ENCODE data around the gene ANKRD34C. TPM values are rescaled to one million over a fixed set of nuclear protein-coding genes. Genes with fewer than 3 reads are reported as not detected.

ANKRD34C gene
- total RNA-seq (2014; rRNA removed; shearing (Covaris generic)), result 0.03 and 0.29 TPM in 2 replicates
- 0.02 and 0.09 TPM in 2 replicates for polyA plus RNA-seq (2015; cell fraction: cytosol; rRNA removed)
- polyA plus RNA-seq (2015; cell fraction: nucleus; rRNA removed), result 0.02 and 0.16 TPM in 2 replicates

DNA sequence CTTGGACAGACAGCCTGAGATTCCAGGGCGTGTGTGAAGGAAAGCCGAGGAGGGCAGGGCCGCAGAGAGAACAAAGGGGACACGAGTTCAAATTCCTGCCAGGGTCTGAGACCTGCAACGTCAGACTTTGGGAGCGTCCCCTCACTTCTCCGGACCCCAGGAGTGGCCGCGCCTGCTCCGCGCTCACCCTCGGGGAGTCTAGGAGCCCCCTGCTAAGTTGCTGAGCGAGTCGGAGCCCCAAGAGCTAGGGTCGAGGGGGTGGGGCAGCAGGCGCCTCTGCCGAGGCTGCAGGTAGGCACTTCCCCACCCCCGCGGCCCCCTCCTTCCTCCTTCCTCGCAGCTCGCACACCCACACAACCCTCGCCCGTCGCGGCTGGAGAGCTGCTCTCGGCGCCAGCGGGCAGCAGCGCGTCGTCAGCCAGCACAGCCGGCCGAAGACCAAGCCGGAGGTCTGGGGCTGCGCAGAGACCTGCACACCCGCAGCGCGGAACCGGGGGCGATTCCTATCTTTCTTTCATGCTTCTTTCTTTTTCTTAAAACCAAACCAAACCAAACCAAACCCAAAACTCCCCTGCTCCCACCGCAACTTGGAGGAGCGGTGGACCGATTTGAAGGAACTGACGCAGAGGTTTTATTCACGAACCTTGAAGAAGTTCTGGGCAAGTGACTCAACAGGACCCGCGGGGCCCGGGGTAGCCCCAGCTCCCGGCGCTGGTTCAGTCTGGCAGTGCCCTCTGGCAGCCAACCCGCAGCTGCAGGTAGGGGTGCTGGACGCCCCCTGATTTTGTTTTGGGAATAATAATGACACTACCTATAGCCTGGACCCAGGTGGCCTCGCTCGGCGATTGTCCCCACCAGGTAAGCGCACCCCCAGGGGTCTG, at the start of gene ANKRD34C:
Gene ANKRD34C, plus strand, starts transcription at position 352 of the 881 bp plus-strand sequence. CDS start 10,563 bp downstream, outside the sequence.
- no peak for DNase-seq (ENCODE audit: low read depth)

DNA sequence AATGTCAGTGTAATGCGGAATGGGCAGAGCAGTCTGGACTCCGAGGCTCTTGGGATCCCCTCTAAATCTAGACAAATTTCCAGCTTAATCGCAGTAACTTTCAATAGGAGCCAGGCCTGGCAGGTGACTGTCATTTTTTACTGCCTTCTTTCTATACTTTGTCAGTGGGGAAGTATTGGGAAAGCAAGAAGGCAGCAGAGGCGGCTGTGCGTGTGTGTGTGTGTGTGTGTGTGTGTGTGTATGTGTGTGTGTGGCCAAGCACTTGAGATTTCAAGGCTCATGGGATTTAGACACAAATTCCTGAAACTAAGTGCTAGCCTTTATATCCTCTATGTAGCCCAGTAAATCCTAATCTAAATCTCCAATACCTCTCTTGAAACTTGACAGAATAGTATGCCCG, 49.3 kb upstream of the ANKRD34C start:
- no peak for DNase-seq (ENCODE audit: low read depth)

DNA sequence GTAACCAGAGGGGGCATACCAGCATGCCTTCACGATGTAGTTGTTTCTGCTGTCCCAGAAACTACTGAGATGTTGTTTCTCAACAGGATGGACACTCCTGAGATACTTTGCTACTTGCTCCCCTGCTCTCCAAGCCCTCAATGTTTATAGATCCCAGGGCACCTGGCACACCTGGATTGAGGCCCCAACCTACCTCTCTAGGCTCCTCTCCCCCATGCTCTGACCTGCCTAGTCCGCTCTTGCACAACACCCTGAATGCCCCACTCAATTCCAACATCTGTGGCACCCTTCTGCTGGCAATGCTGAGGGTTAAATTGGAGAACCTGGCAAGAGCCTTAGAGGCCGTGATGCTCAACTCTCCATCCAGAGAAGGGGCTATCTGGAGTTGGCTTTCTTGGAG, 42.5 kb upstream of the ANKRD34C start:
- DNase-seq (ENCODE audit: low read depth), result no peak

DNA sequence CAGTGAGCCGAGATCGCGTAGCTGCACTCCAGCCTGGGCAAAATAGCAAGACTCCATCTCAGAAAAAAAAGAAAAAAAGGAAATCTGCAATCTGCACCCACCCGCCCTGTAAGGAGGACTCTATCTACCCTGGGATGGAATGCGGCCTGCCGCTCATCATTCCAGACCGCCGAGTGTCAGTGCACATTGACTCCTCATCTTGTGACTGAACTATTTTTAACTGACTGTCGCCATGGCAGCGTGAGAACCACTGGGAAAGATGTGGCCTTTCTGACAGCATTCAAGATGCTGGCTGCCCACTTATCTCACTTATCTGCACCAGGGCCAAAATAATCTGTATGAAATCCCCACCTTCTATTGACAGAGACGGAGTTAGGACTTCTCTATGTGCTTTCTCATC, 38.8 kb upstream of the ANKRD34C start:
- peak; percentile 16 for DNase-seq (ENCODE audit: low read depth)

DNA sequence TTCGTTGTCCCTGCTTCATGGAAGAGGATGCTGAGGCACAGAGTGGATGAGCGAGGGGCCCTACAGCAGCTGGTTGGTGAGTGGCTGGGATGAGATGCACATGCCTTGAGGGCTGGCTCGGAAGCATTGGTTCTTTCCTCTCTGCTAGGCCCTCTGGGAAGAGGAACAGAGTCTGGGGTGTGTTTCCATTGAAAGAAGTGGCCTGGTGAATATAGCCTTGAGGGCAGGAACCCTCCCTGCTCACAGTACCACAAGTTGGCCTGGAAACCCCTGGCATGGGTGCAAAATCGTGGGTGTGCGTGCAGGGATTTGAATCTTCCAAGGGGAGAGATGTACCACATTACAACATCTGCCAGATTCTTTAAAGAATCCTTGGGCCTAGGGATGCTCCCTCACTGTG, 37.6 kb upstream of the ANKRD34C start:
- no peak for DNase-seq (ENCODE audit: low read depth)

DNA sequence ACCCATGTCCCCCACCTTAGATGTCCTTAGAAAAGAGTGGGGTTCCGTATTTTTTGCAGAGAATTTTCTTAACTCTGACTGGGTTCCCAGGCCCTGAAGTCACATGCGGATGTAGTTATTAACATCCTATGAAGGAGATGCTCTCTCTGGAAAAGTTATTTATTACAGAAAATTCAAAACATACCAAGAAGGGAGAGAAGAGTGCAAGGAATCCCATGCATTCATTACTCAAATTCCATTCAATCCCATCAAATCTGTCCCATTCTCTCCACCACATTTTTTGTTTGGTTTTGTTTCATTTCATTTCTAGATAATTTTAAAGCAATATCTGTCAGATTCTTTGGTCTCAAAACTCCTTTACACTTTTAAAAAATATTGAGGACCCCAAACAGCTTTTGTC, 34.3 kb upstream of the ANKRD34C start:
- no peak for DNase-seq (ENCODE audit: low read depth)

DNA sequence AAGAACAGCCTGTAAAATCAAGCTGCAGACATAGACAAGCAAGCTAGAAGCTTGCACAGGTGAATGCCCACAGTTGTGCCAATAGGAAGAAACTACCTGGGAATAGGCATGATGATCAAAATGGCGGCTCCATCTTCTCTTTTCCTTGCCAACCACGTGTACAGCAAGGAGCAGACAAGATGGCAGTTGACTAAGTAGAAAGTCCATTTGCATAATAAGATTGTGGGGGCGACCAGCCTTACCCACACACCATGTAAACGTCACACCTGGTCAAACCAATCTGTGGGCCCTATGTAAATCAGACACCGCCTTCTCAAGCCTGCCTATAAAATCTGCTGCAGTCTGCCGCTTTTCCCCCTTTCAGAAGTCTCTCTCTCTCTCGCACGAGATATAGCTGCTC, 25.1 kb upstream of the ANKRD34C start:
- DNase-seq (ENCODE audit: low read depth), result peak; percentile 97

DNA sequence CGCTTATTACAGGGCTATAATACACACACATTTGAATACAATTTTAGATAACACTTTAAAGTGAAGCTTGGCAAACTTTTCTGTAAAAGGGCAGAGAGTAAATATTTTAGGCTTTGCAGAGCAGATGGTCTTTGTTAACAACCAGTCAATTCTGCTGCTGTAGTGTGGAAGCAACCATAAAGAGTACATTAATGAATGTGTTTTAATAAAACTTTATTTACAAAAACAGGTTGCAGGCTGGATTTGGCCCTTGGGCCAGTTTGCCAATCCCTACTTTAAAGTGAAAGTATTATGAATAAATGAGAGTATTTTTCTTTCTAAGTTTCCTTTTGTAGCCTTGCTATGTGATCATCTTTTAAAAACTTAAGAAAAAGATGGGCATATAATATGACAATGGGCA, 20.7 kb upstream of the ANKRD34C start:
- DNase-seq (ENCODE audit: low read depth), result no peak

DNA sequence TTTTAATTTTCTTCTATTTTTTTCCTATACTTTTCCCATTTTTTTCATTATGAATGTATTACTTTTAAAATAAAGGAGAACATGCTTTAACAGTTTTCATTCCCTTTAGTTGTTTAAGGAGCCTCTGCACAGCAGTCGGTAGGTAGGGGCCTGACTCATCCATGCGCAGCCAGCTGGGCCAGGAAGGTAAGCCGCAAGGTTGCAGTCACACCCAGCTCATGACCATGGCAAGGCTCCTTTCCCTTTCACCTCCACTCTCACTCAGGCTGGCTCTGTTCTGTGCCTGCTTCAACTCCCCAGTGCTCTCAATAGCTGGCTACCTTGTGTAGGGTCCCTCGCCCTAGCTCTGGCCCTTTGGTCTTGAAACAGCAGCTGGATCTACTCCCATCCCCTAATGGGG, 17.4 kb upstream of the ANKRD34C start:
- DNase-seq (ENCODE audit: low read depth), result no peak

DNA sequence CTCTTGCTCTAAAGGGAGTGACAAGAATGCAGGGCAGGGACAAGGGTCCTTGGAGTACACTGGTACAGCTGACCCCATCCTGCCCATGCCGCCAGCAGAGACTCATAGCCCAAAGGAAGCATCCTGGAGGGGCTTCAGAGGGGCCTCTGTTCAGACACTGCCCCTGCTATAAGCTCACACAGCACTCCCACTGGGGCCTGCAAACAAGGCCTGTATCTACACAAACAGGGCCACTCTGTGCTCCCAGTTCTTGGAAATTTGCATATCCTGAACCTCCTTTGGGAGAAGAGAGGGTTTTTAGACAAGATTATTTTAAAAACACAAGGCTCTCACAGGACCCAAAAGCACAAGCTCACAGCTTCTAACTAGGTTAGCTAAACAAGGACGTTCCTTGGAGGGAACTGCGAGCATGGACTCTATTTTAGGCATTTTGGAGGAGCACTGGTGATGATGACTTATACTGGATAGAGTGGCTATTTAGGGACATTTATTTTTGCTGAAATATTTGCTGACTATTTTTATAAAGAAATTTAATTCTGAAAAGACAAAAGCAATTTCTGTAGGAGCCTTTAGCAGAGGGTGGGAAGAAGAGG, 16.4 kb upstream of the ANKRD34C start:
- DNase-seq (ENCODE audit: low read depth), result no peak

DNA sequence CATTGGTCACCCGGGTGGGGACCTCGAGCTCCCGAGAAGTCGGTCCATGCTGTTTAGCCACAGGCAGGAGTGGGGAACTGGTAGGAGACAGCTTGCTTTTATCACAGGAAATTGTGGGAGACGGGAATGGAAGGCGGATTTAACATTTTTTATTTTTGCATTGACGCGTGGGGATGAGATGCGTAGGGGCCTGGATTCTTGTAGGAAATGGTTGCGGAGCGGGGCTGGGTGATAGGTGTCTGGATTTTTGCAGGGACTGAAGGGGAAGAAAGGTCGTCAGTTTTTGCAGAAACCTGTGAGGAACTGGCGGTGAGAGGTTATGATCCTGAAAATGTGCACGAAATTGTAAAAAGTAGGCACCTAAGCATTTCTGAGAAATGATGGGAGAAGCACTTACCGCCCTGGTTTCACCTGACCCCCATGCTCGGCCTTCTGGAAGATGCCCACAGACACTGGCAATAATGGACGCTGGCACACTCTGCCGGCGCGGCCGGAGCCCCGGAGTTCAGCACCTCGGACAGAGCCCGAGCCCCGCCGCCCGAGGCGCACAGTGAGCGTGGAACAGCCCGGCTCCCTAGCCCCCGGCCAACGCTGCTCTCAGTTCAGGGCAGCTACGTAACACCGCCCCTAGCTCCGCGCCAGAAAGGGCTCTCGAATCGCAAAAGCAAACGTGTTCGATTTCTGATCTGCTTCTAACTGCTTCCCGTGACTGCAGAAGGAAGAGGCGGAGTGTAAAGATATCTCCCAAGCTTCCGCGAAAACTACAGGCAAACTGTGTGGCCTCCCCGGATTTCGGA, 928 bp downstream of the ANKRD34C start:
- peak; percentile 37 for DNase-seq (ENCODE audit: low read depth)

DNA sequence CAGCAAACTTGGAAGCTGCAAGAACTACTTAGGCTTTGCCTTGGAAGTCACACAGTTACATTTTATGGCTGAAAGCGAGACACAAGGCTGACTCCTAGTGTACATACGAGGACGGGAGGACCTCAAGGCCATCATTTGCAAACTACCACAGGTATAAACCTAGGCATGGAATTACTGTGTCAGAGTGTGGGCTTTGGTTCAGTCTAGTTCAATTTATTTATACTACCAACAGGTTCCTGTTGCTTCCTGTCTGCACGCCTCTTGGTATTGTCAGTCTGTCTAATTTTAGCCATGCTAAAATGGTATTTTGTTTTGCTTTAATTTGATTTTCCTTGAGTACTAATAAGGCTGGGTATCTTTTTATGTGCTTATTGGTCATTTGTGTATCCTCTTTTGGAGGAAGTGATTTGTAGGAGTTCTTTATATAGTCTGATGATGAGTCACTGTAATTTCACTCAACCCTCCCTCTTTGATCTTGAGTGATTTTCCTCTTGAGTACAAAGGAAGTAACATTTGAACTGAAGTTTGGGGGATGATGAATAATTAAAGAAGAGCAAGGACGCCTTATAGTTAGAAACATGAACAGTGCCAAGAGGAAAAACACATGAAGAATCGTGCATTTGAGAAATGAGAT, 8.2 kb downstream of the ANKRD34C start:
- DNase-seq (ENCODE audit: low read depth), result peak; percentile 59

DNA sequence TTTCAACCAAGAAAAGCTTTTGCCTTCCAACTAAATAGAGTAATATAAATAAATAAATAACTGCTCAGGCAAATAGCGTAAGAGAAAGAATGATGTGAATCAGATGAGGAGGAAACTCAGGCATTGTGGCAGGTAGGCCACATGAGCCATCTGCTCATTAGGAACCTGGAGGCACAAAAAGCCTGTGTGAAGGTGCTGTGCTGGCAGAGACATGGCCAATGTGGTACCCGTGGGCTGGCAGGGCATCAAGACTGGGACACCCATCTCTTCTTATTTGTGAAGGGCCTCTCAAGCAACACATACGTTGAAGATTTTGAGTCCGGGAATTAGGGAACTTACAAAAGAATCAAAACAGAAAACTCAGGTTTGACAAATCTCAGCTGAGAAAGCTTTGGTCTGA, 9.5 kb downstream of the ANKRD34C start:
- DNase-seq (ENCODE audit: low read depth), result no peak

DNA sequence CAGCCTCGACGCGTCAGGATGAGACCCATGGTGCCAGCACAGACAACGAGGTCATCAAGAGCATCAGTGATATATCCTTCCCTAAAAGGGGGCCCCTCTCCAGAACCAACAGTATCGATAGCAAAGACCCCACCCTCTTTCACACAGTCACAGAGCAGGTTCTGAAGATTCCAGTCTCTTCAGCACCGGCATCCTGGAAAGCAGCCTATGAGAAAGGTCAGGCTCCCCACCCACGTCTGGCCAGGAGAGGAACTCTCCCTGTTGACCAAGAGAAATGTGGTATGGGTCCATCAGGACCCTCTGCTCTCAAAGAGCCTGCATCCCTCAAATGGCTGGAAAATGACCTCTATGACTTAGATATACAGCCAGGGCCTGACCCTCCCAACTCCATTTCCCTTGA, 11.6 kb downstream of the ANKRD34C start:
- DNase-seq (ENCODE audit: low read depth), result no peak

DNA sequence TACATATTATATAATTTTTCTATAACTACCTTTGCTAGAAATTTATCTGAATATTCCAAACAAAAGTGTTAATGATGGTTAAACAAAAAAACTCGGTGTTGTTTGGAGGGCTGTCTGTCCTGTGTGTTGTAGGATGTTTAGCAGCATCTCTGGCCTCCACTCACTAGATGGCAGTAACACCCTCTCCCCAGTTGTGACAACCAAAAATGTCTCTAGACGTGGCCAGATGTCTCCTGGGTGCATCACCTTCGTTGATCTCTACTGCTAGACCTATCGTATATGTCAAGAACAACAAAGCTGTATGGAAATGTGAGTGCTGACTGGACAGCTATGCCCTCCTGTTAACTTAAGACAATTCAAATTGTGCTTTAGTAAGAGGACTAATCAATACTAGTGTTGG, 14.1 kb downstream of the ANKRD34C start:
- DNase-seq (ENCODE audit: low read depth), result peak; percentile 30

DNA sequence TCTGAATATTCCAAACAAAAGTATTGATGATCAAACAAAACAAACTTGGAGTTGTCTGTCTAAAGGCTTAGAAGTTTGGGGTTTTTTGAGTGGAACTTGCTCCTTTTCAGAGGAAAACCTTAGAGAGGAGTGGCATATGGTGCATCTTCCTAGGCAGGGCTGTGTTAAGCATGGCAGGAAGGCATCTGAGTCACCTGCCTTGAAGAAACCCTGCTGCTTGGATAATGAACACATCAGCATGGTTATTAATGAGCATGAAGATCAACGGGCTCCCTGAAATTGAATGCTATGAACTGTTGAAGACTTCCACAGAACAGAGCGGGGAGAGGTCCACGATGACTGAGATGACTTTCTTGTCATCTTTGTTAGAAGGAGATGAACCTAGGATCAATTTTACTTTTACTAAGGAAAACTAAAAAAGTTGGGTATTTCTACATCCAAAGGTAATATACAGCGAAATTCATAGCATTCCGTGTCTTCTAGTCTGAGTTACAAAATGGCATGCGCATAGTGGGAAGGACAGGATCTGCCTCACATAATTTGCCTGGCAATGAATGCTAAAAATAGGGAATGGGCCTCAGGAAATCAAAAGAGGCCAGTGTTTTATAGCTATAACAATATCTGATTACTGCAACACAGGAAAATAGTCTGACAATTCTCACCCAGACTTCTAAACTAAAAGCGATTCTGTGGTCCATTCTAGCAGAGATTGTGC, 16.8 kb downstream of the ANKRD34C start:
- no peak for DNase-seq (ENCODE audit: low read depth)

DNA sequence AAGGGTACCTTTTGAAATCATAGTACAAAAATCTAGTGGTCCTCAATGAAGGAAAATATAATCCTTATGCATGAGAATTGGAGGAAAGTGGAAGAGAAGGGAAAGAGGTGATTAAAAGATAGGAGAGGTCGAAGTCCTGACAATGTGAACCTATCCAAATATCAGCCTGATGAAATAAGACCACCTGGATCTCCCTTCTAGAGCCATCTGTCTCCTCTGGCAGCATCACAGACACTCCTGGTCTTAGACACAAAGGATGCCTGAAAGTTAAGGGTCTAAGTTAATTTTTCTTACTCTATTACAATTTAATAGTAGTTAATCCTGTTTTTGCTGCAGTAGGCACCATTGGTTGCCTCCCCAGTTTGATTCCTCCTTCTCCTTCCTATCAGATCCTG, 17.3 kb downstream of the ANKRD34C start:
- no peak for DNase-seq (ENCODE audit: low read depth)

DNA sequence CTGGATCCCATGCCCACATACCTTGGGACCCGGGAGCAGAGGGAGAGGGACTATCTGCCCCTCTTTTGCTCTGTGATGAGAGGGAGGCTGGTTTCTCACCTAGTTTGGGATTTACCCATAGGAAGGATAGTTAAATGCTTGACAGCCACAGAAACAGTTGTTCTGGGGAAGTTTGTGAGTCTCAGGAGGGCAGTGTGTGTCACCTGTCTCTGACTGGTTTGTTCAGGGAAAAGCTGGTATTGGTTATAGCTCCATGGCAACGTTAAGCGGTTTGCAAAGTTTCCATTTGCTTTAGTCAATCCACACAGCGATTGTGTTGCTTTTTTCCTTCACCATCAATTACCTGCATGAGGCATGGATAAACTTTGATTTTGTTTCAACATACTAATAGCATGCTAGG, 24.7 kb downstream of the ANKRD34C start:
- no peak for DNase-seq (ENCODE audit: low read depth)

DNA sequence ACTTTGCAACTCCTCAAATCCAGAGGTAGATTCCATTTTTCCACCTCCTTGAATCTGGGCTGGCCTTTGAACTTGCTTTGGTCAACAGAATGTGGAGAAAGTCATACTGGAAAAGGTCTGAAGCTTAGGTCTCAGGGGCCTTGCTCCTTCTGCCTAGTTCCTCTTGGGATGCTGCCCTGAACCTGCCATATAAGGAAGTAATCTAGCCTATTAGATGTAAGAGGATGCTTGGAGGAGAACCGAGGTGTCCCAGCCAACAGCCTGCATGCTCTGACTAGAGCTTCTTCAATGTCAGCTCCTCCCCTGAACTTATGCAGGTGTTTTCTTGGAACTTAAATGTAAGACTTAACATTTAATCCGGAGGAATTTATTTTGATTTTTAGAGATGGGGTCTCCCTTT, 26.4 kb downstream of the ANKRD34C start:
- no peak for DNase-seq (ENCODE audit: low read depth)

DNA sequence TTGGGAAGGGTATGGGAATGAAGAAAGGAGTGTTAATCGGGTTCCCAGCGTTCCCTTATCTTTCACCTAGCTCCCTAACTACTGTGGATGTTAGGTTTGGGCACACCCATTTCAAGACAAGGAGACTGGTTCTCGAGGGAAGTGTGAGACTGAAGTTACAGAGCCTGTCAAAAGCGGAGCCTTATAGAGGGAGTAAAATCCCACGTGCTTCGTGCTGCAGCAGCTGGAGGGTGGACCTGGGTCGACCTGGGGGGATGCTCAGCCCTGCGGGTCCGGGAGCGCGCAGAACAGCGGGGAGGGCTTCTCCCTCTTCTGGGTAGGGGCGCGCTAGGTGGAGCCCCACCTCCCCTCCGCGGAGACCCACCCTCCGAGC, 28.1 kb downstream of the ANKRD34C start:
- no peak for DNase-seq (ENCODE audit: low read depth)
